Kidney capillary endothelial cell (primary cell): ENCODE results near the gene SLC25A48.

Experiments used
- DNase-seq: peaks from one replicate; pipeline ENCODE4 v3.0.0-alpha.2; 2018; ENCODE audit warnings: low spot score

The SLC25A48 gene, protein sequence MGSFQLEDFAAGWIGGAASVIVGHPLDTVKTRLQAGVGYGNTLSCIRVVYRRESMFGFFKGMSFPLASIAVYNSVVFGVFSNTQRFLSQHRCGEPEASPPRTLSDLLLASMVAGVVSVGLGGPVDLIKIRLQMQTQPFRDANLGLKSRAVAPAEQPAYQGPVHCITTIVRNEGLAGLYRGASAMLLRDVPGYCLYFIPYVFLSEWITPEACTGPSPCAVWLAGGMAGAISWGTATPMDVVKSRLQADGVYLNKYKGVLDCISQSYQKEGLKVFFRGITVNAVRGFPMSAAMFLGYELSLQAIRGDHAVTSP

DNA sequence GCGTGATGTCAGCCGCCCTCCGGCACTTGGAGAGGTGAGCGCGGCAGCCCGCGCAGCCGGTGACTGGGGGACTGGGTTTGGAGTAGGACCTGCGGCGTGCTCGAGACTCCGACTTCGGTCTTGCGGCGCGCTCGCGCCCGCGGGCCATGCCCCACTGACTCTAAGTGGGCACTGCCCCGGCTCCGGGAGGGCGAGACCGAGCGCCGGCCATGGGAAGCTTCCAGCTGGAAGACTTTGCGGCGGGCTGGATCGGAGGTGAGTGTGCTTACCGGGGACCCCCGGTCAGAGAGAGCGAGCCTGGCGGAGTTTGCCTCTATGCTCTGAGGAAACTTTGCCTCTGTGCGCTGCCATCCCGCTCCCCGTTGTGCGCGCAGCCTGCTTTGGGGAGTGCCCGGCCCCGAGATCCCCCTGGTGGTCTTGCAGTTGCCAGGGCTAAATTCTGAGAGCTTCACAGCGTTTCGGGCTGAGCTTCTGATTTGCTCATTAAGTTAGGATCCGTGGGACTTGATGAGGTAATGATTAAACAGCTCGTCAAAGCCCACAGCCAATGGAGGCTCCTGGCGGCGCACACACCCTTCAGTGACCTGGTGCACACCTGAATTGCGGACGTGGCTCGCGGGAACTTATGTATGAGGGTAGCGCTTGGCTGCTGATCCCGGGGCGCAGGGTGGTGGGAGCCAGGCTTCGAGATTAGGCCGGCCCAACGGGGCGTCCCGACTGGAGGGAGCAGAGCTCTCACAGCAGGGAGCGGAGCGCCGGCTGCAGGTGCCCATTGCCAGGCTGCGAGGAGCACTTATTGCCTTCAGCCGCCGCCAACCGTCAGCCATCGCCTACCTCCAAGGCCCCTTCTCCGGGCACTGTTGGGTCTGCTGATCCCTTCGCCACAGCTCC lies at the start of gene SLC25A48:
TSS of gene SLC25A48 (plus strand) at position 25 of the 891 bp plus-strand sequence. CDS start at position 210, 185 bp downstream.
- DNase-seq: no peak

GRCh38 chr5:135800656-135801055 lies 33.8 kb upstream of the SLC25A48 start:
- no peak for DNase-seq

GRCh38 chr5:135810188-135810943 lies 24.1 kb upstream of the SLC25A48 start:
- DNase-seq: no peak

DNA sequence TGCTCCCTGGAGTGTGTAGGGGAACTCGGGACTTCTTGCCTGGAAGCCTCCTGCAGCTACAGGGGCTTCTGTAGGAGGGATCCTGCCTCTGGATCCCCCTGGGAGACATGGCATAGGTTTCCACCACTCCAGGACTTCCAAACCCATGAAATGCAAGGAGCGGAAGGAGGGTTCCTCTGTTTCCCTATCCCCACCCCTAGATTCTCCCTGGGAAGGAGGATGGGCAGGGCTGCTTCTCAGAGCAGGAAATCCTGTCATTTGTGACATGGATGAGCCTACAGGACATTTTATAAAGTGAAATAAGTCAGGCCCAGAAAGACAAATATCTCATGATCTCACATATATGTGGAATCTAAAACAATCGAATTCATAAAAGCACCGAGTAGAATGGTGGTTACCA lies 23.5 kb upstream of the SLC25A48 start:
- DNase-seq: no peak

GRCh38 chr5:135813758-135814157 lies 20.7 kb upstream of the SLC25A48 start:
- no peak for DNase-seq

GRCh38 chr5:135814316-135814715 lies 20.1 kb upstream of the SLC25A48 start:
- no peak for DNase-seq

DNA sequence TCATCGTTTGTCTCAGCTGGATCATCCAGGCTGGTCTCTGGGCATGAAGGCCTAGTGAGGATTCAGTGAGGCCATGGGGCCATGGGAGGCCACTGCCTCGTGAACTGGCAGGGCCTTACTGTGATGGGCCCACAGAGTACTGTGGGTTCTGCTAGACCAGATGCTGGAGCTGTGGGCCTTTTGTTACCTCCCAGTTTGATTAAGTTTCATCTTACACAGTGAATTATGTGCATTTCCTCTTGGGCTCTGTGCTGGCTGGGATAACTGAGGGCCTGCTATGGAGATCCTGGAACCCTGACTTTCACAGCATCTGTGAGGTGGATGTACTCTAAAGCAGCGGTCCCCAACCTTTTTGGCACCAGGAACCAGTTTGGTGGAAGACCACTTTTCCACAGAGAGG lies 19.7 kb upstream of the SLC25A48 start:
- no peak for DNase-seq

DNA sequence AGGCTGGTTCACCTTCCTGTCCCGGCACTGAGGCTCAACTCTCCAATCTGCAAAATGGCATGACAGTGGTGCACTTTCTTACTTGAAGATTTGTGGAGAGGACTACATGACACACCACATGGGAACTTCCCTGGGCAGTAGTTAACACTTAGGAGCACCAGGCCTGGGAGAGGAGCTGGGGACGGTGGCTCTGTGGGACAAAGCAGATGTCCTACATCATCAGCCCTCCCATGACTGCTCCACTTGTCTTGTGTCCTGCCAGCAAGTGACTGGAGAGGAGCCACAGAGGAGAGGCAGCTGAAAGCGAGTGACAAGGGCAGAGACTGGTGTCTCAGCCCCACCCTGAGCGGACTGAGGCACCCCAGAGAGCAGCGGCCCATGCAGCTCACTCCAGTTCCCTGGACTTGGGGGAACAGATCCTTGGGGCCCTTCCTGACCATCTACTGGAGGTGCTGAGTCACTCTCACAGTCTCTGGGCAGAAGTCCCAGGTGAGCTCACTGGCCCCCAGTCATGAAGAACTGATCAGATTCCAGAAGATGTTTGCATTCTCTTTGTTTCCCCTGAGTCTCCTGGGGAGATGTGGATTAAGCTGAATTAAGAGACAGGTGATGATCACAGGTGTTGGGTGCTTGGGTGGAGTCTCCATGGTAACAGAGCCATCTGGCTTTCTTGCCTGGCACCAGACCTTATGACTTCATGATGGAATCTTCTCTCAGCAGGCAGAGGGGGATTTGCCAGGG lies 13.2 kb upstream of the SLC25A48 start:
- no peak for DNase-seq

GRCh38 chr5:135821802-135822201 lies 12.7 kb upstream of the SLC25A48 start:
- DNase-seq: no peak

DNA sequence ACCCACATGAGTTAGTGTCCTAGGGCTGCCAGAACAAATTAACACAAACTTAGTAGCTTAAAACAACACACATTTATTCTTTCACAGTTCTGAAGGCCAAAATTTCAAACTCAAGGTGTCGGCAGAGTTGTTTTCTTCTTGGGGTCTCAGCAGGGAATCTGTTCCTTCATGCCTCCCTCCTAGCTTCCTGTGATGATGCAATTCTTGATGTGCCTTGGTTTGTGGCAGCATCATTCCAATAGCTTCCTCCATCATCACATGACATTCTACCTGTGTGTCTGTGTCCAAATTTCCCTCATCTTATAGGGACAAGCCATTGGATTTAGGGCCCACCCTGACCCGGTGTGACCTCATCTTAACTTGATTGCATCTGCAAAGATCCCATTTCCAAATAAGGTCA lies 12.2 kb upstream of the SLC25A48 start:
- no peak for DNase-seq

DNA sequence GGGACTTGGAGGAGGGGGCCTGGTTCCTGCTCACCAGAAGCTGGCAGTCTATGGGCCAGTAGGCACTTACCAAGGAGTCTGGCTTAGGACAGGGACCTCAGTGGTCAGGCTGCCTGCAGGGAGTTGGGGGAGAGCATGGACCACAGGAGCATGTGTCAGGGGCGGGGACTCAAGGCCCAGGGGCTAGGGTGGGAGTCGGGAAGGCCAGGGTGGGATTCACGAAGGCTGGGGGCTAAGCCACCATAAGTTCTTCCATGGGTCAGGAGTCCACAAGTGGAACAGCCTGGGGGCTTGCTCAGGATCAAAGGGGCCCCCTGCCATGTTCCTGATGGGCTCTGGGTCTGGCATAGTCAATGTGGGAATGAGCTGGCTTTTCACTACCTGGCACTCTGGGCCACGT lies 11.5 kb upstream of the SLC25A48 start:
- no peak for DNase-seq

GRCh38 chr5:135823881-135824280 lies 10.6 kb upstream of the SLC25A48 start:
- no peak for DNase-seq

DNA sequence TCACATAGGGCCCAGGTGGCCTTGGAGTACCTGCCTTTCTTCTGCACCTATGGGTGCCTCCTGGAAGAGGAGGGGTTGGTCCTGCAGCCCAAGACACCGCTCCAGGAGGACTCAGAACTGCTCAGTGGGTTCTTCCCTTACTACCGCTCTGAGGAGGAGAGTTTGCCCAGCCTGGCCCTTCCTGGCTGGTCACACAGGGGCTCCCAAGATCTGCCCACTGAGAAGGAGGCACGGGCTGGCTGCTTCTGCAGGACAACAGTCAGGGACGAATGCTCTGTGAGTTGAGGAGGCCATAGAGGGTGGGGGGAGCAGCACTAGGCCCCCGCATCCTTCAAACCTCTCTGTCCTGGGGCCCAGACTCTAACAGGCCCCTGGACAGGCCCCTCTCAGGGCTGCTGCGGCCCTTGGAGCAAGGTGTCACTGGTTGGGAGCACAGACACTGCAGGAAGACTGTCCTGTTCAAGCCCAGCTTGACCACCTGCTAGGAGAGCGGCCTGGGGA lies 9.9 kb upstream of the SLC25A48 start:
- DNase-seq: no peak

DNA sequence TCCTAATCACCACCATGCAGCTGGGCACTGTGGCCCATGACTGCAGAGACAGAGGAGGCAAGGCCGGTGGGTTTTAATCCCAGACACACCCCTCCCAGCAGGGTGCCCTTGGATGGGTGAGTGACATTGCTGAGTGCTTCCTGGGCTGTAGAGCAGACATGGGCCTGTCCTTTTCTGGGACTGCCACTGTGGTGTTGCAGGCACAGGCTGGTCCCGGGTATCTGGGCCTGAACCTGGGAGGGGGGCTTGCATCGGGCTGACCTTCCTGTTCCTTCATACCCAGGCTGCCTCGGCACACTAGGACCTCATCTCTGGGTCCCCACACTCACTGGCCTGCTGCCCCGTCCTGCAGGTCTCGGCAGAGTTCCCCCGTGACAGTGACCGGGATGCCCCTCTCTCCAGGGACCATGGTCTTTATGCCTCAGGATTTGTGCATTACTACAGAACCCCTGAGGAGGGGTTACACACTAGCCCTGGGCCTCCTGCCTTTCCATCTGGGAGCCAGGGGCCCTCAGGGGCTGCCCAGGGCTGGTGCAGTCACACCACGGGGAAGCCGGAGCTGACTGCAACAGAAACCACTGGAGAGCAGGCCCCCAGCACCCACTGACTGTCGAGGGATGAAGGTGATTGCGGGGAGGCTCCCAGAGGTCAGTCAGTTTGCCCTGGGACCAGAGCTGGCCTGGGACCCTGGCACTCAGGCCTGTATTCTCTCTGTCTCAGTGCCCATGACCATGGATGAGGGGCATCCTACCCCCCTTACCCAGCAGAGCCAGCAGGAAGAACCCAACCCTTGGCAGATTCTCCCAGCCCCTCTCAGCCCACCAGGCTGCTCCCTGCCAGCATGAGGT lies 8.9 kb upstream of the SLC25A48 start:
- DNase-seq: no peak

DNA sequence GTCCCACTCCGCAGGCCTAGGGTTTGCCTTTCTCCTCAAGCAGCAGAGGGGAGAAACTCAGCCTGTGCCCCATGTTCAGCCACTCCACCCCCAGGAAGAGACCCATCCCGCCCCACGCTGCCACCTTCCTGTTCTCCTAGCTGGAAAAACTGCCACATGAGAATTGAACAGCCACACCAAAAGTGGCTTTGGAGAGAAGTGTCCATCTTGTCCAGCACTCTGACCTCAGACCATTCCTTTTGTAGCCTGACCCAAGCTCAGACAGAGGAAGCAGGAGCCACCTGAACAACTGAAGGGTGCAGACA lies 8.3 kb upstream of the SLC25A48 start:
- DNase-seq: no peak

GRCh38 chr5:135826994-135827671 lies 7.3 kb upstream of the SLC25A48 start:
- DNase-seq: no peak

DNA sequence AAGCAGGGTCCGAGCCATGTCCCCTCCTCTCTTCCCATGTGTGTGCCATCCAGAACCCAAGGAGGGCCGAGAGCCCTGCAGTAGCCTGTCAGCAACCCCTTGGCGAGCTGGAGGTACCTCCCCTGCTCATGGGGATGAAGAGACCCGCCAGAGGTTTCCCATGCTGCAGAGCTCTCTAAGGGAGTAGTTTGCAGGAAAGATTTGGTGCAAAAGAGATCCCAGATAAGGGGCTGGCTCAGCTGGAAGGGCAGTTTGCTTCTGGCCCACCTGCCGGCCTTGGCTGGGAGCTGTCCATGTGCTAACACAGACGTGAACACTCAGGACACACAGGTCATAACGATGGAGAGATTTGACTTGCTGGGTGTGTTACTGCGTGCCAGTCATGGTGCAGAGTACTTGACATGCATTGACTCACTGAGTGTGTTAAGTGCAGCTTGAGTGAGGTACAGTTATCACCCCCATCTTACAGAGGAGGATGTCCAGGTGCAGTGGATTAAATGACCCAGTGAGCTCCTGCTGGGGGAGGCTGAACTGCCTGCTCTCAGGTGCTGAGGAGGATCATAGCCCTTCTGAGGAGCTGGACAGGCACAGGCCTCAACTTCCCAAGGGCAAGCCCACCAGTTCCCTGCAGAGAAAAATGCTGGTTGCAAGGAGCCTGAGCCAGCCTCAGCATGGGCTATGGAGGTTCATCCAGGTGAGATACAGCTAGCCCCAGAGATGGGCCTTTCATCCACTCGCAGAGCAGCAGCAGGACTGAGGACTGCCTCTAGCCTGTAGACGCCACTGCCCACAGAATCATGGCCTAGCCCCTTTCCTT lies 6.3 kb upstream of the SLC25A48 start:
- no peak for DNase-seq

DNA sequence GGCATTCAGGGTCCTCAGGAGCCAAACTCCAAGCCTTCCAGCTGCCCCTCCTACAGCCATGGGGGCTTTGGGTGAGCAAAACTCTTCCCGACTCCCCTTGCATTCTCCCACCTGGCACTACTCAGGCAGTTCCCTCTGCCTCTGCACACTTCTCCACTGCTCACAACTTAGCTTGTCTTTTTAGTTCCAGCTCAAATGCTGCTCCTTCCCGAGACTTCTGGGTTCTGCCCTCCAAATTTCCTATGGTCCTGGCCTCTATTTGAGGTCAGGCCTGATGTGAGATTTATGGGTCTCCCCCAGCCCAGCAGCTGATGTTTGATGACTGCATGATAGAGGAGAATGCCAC lies 5.7 kb upstream of the SLC25A48 start:
- DNase-seq: no peak

GRCh38 chr5:135829179-135829578 lies 5.3 kb upstream of the SLC25A48 start:
- DNase-seq: no peak
